ENCODE data around the gene NR3C1. TPM values are rescaled to one million over a fixed set of nuclear protein-coding genes. Genes with fewer than 3 reads are reported as not detected.

The NR3C1 gene
- total RNA-seq, 1 donor from 2014 or later = 0.17 TPM

DNA sequence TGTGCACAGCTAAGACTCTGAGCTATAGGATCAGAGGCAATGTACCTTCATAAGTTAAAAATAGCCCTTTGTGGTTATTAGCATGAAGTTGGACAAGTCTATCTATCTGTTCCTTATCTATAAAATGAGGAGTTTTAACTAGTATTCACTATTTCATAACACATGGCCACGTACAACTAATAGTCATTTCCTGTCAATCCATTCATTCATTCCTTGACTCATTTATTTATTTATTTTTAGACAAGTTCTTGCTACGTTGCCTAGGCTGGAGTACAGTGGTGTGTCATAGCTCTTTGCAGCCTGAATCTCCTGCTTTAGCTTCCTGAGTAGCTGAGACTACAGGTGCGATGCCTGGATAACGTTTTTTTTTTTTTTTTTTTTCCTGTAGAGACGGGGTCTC lies 92.1 kb downstream of the NR3C1 start:
- TF ChIP-seq EZH2phosphoT487 (IDR thresholded peaks at IDR 0.05) = no peak
- no peak for TF ChIP-seq EZH2 (IDR thresholded peaks at IDR 0.05)
- TF ChIP-seq, protein P1, sequence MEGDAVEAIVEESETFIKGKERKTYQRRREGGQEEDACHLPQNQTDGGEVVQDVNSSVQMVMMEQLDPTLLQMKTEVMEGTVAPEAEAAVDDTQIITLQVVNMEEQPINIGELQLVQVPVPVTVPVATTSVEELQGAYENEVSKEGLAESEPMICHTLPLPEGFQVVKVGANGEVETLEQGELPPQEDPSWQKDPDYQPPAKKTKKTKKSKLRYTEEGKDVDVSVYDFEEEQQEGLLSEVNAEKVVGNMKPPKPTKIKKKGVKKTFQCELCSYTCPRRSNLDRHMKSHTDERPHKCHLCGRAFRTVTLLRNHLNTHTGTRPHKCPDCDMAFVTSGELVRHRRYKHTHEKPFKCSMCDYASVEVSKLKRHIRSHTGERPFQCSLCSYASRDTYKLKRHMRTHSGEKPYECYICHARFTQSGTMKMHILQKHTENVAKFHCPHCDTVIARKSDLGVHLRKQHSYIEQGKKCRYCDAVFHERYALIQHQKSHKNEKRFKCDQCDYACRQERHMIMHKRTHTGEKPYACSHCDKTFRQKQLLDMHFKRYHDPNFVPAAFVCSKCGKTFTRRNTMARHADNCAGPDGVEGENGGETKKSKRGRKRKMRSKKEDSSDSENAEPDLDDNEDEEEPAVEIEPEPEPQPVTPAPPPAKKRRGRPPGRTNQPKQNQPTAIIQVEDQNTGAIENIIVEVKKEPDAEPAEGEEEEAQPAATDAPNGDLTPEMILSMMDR (IDR thresholded peaks at IDR 0.05) = no peak
- no peak for DNase-seq (ENCODE audit: low spot score)
- Histone ChIP-seq H3K79me2 (ENCODE audit: low read depth) (no peaks in the 10 kb centered on the region), H4K20me1 (ENCODE audit: low read depth) (no peaks in the 10 kb centered on the region), H3K4me3 (no peak overlapping the region), H3F3A (ENCODE audit: low read depth) (no peaks in the 10 kb centered on the region), H3K27me3 (no peaks in the 10 kb centered on the region), H3K27ac (no peak overlapping the region), H2AFZ (replicated peaks) (no peak overlapping the region), H3K9me3 (ENCODE audit: low read depth) (no peaks in the 10 kb centered on the region), H3K4me2 (no peak overlapping the region), H3K4me1 (peaks cover 5% of the 10 kb centered on the region), H3K36me3 (no peaks in the 10 kb centered on the region), H3K9ac (no peak overlapping the region)
- Mint-ChIP-seq H3K4me3 (no peak overlapping the region), H3K27me3 (ENCODE audit: insufficient read depth, low read depth) (no peaks in the 10 kb centered on the region), H3K36me3 (no peaks in the 10 kb centered on the region), H3K27ac (no peak overlapping the region), H3K9me3 (no peaks in the 10 kb centered on the region), H3K4me1 (no peaks in the 10 kb centered on the region)

DNA sequence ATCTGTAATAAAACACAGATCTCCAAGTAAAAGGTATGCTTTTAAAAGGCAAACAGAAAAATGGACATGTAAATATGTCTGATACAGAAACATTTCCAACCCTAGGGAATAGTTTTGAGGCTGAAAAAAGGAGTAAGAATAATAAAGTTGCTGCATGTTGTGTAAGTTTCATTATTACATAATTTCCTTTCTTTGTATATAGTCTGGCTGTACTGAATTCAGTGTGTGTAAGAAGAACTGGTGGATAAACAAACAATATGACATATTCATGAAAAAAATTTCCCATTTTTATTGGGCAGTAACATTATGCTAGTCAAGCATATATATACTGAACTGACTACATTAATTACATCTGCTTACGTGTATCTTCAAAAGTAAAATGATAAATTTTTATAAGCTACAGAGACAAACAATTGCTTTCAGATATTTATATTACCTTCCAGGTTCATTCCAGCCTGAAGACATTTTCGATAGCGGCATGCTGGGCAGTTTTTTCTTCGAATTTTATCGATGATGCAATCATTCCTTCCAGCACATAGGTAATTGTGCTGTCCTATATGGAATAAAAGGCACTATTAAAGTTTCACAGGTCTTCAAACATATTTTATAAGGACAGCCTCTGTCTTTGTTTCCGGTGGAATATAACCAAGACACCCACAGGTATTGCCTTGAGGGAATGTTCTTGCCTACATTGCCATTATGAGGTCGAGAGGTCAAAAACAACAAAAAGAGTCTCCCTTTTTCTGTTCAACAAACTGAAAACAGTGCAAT lies 93.6 kb downstream of the NR3C1 start:
- no peaks in the 10 kb centered on the region for H4K20me1 ChIP-seq (ENCODE audit: low read depth)
- Mint-ChIP-seq H3K4me3 (no peak overlapping the region), H3K9me3 (no peaks in the 10 kb centered on the region), H3K4me1 (no peaks in the 10 kb centered on the region), H3K36me3 (peaks cover 7% of the 10 kb centered on the region), H3K27ac (no peak overlapping the region), H3K27me3 (ENCODE audit: insufficient read depth, low read depth) (no peaks in the 10 kb centered on the region)
- no peaks in the 10 kb centered on the region for H3K79me2 ChIP-seq (ENCODE audit: low read depth)
- H3K4me3 ChIP-seq = no peak overlapping the region
- H3K36me3 ChIP-seq = no peaks in the 10 kb centered on the region
- no peak overlapping the region for H2AFZ ChIP-seq (replicated peaks)
- H3F3A ChIP-seq (ENCODE audit: low read depth) = no peaks in the 10 kb centered on the region
- H3K4me1 ChIP-seq = no peaks in the 10 kb centered on the region
- no peaks in the 10 kb centered on the region for H3K27me3 ChIP-seq
- H3K9ac ChIP-seq = no peak overlapping the region
- no peak overlapping the region for H3K27ac ChIP-seq
- TF ChIP-seq, protein P1 (IDR thresholded peaks at IDR 0.05) = no peak
- TF ChIP-seq EZH2phosphoT487 (IDR thresholded peaks at IDR 0.05) (no peak), EZH2 (IDR thresholded peaks at IDR 0.05) (no peak)
- H3K9me3 ChIP-seq (ENCODE audit: low read depth) = no peaks in the 10 kb centered on the region
- no peak overlapping the region for H3K4me2 ChIP-seq
- DNase-seq (ENCODE audit: low spot score) = no peak

DNA sequence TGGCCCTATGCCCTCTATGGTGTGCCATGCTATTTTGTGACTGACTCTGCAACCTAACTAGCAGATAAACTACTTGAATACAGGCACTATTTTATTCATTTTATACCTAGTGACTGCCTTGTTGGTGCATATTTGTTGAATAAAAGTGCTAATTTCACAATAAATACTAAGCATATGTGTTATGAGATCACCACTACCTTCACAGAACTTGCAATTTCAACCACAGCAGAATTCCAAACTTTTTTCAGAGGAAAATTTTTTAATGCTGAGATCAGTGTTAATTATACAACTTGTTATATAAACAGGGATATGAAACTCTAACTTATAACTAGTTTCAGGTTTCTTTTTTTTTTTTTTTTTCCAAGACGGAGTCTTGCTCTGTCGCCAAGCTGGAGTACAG lies 94.8 kb downstream of the NR3C1 start:
- H3K27me3 ChIP-seq = no peaks in the 10 kb centered on the region
- no peak overlapping the region for H2AFZ ChIP-seq (replicated peaks)
- H3K27ac ChIP-seq = no peak overlapping the region
- no peak overlapping the region for H3K4me3 ChIP-seq
- no peaks in the 10 kb centered on the region for H3K36me3 ChIP-seq
- no peak overlapping the region for H3K27ac Mint-ChIP-seq
- no peaks in the 10 kb centered on the region for H3K4me1 Mint-ChIP-seq
- no peak for DNase-seq (ENCODE audit: low spot score)
- H3K79me2 ChIP-seq (ENCODE audit: low read depth) = no peaks in the 10 kb centered on the region
- no peak overlapping the region for H3K4me3 Mint-ChIP-seq
- H3K27me3 Mint-ChIP-seq (ENCODE audit: insufficient read depth, low read depth) = no peaks in the 10 kb centered on the region
- H4K20me1 ChIP-seq (ENCODE audit: low read depth) = no peaks in the 10 kb centered on the region
- no peaks in the 10 kb centered on the region for H3K4me1 ChIP-seq
- TF ChIP-seq EZH2 (IDR thresholded peaks at IDR 0.05) (no peak), EZH2phosphoT487 (IDR thresholded peaks at IDR 0.05) (no peak)
- TF ChIP-seq, protein P1 (IDR thresholded peaks at IDR 0.05) = no peak
- H3F3A ChIP-seq (ENCODE audit: low read depth) = no peaks in the 10 kb centered on the region
- no peaks in the 10 kb centered on the region for H3K9me3 Mint-ChIP-seq
- no peak overlapping the region for H3K4me2 ChIP-seq
- peaks cover 7% of the 10 kb centered on the region for H3K36me3 Mint-ChIP-seq
- H3K9me3 ChIP-seq (ENCODE audit: low read depth) = no peaks in the 10 kb centered on the region
- no peak overlapping the region for H3K9ac ChIP-seq

Measured in neural progenitor cell (in vitro differentiated cells).